ENCODE measurements around the gene FBH1.

Gene FBH1

GRCh38 chr10:5941579-5941978 lies 51.5 kb downstream of the FBH1 start:
- no peak overlapping the region for H3K4me3 ChIP-seq (ENCODE audit: low read length)
- DNase-seq (ENCODE audit: low read depth), result no peak

GRCh38 chr10:5942001-5942400 lies 52.0 kb downstream of the FBH1 start:
- TF ChIP-seq, protein P1, sequence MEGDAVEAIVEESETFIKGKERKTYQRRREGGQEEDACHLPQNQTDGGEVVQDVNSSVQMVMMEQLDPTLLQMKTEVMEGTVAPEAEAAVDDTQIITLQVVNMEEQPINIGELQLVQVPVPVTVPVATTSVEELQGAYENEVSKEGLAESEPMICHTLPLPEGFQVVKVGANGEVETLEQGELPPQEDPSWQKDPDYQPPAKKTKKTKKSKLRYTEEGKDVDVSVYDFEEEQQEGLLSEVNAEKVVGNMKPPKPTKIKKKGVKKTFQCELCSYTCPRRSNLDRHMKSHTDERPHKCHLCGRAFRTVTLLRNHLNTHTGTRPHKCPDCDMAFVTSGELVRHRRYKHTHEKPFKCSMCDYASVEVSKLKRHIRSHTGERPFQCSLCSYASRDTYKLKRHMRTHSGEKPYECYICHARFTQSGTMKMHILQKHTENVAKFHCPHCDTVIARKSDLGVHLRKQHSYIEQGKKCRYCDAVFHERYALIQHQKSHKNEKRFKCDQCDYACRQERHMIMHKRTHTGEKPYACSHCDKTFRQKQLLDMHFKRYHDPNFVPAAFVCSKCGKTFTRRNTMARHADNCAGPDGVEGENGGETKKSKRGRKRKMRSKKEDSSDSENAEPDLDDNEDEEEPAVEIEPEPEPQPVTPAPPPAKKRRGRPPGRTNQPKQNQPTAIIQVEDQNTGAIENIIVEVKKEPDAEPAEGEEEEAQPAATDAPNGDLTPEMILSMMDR (conservative IDR thresholded peaks at IDR 0.05; ENCODE audit: low read length), result no peak
- no peak for DNase-seq (ENCODE audit: low read depth)
- no peak overlapping the region for H3K4me3 ChIP-seq (ENCODE audit: low read length)

More at GRCh38 chr10:5941579-5941978, 51.5 kb downstream of the FBH1 start:
- TF ChIP-seq, protein P1 (conservative IDR thresholded peaks at IDR 0.05; ENCODE audit: low read length), result no peak

- DNase-seq (ENCODE audit: low read depth), result no peak
- TF ChIP-seq, protein P1 (conservative IDR thresholded peaks at IDR 0.05; ENCODE audit: low read length), result no peak
- no peak overlapping the region for H3K4me3 ChIP-seq (ENCODE audit: low read length)
Observed at GRCh38 chr10:5942474-5942873, 52.4 kb downstream of the FBH1 start.

GRCh38 chr10:5943536-5943935 lies 53.5 kb downstream of the FBH1 start:
- TF ChIP-seq, protein P1 (conservative IDR thresholded peaks at IDR 0.05; ENCODE audit: low read length), result no peak
- H3K4me3 ChIP-seq (ENCODE audit: low read length), result peak overlapping the region; percentile 45
- peak; percentile 80 for DNase-seq (ENCODE audit: low read depth)

DNA sequence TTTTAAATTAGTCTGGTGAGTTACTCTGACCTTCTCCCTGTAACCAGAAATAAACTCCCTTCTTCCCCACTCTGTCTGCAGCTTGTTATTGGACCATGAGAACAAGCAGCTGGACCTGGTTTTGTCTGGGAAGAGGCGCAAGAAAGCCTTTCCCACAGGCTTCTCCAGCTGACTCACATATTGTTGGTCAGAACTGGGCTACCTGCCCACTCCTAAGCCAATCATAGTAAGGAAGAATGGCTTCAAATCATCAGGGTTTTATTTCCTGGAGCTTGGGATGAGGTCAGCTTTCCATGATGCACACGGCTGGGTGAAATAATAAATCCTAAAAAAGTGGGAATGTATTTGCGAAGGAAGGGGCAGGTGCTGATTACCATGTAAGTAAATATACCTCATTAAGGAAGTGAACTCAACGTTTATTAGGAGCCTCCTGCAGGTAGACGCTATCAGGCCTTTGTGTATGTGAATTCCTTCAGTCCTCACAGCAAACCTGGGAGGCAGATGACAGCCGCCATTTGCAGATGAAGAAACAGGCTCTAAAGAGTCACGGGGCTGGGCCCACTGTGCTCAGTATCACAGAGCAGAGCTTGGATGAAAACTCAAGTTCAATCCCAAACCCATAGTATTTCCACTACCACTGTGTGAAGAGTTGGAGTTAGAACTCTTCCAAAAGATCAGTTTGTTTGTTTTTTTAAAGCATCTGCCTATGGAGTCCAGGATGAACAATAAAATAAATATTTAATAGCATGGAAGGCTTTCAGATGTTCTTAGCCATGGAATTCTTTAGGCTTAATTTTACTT lies 54.5 kb downstream of the FBH1 start:
- DNase-seq (ENCODE audit: low read depth), result peak; percentile 100
- TF ChIP-seq, protein P1 (conservative IDR thresholded peaks at IDR 0.05; ENCODE audit: low read length), result no peak
- H3K4me3 ChIP-seq (ENCODE audit: low read length), result peak overlapping the region; percentile 52

DNA sequence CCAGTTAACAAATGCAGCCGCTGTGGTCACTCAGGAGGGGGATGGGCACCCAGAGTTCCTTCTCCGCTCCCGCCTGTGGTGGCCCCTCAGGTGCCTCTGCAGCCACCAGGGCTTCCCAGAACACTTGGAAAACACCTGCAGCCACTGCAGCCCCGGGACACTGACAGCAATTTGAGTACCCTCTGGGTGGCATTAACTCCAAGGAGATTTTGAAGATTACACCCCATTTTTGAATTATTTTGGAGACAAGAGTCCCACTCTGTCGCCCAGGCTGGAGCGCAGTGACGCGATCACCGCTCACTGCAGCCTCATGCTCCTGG lies 55.1 kb downstream of the FBH1 start:
- TF ChIP-seq, protein P1 (conservative IDR thresholded peaks at IDR 0.05; ENCODE audit: low read length), result no peak
- H3K4me3 ChIP-seq (ENCODE audit: low read length), result peak overlapping the region; percentile 52
- no peak for DNase-seq (ENCODE audit: low read depth)

Data from AG10803 (cell line).